Esophagus muscularis mucosa (tissue), 4 donors: ENCODE data around the gene OGFR. TPM values are rescaled to one million over a fixed set of nuclear protein-coding genes. Genes with fewer than 3 reads are reported as not detected.

Experiments used
- DNase-seq: peaks from one replicate; pipeline ENCODE4 v3.0.0-alpha.2; 2017; ENCODE audit errors: extremely low spot score
- H3K27ac ChIP-seq, 4 donors: fragments of 200-600 bp; sonication (generic); replicated peaks in 1 of 4; 1 replicate in 3 of 4; 2 replicates in 1 of 4; pipeline ENCODE4 v1.5.1; 2016 to 2019; ENCODE audit warnings: mild to moderate bottlenecking in 1 of 4
- H3K27me3 ChIP-seq, 4 donors: fragments of 200-600 bp; sonication (generic); one replicate each; pipeline versions ENCODE4 v1.5.1 to v1.6.0; 2016 to 2019
- H3K36me3 ChIP-seq, 4 donors: fragments of 200-600 bp; sonication (generic); one replicate each; pipeline ENCODE4 v1.5.1; 2016 to 2019
- H3K4me1 ChIP-seq, 4 donors: fragments of 200-600 bp; sonication (generic); one replicate each; pipeline ENCODE4 v1.5.1; 2016 to 2019
- H3K4me3 ChIP-seq, 4 donors: fragments of 200-600 bp; sonication (generic); 1 replicate in 2 of 4; 2 replicates in 2 of 4; pipeline ENCODE4 v1.5.1; 2016 to 2019; ENCODE audit warnings: mild to moderate bottlenecking in 4 of 4, moderate library complexity in 1 of 4
- H3K9me3 ChIP-seq, 4 donors: fragments of 200-600 bp; sonication (generic); 1 replicate in 3 of 4; 2 replicates in 1 of 4; pipeline ENCODE4 v1.5.1; 2016 to 2019
- CTCF ChIP-seq, 3 experiments: fragments of 200-600 bp in 2 of 3; fragments of 450-650 bp in 1 of 3; sonication (generic) in 2 of 3; IDR thresholded peaks; one replicate each; pipeline ENCODE4 v1.5.1; 2017 to 2019; ENCODE audit warnings: antibody characterized with exemption in 3 of 3, mild to moderate bottlenecking in 2 of 3, moderate library complexity in 1 of 3
- EP300 ChIP-seq: sonication (generic); formaldehyde crosslinking; IDR thresholded peaks from one replicate; pipeline ENCODE4 v1.6.1; 2017; ENCODE audit warnings: antibody characterized with exemption
- POLR2A ChIP-seq: fragments of 450-650 bp; IDR thresholded peaks from one replicate; pipeline ENCODE4 v1.6.1; 2017; ENCODE audit warnings: antibody characterized with exemption, moderate library complexity, mild to moderate bottlenecking, low read depth
- POLR2AphosphoS5 ChIP-seq, 2 donors: sonication (generic); formaldehyde crosslinking; IDR thresholded peaks; one replicate each; pipeline ENCODE4 v1.6.1; 2017; ENCODE audit warnings: antibody characterized with exemption in 2 of 2
- WGBS: methylation state at CpG from one replicate; pipeline ENCODE4 v1.1.5; 2018; 5-methylcytosine and 5-hydroxymethylcytosine counted together
- intact Hi-C: fragments of 100-400 bp; cut with DNase I; formaldehyde crosslinking; loops from one replicate; pipeline ENCODE4 v1.15.1; 2023
- total RNA-seq, 4 donors: library from RNA; depleted of rRNA; stranded (reverse); fragments of >200 nt; gene quantifications; one replicate each; pipeline versions ENCODE4 v1.1.0 to v1.2.1, GENCODE V29; 2016

Gene OGFR
- total RNA-seq, 4 donors from 2014 or later, result 46.1 to 84.5 (median 62.7) TPM

- TF ChIP-seq POLR2AphosphoS5 (IDR thresholded peaks at IDR 0.05), result no peak
- no peak for TF ChIP-seq EP300
- TF ChIP-seq CTCF (IDR thresholded peaks at IDR 0.05), result no peak
- no peak for TF ChIP-seq POLR2A
- 88% methylated on average over 21 of the region's 22 CpGs for WGBS
- intact Hi-C loops, result no loop called here
Observed at GRCh38 chr20:62762376-62762775, 42.3 kb upstream of the OGFR start.

GRCh38 chr20:62762801-62763368 lies 41.8 kb upstream of the OGFR start:
- DNase-seq, result no peak
- no peak for TF ChIP-seq POLR2AphosphoS5 (IDR thresholded peaks at IDR 0.05)
- TF ChIP-seq POLR2A, result no peak
- TF ChIP-seq CTCF (IDR thresholded peaks at IDR 0.05), result no peak
- no peak for TF ChIP-seq EP300
- H3K36me3 ChIP-seq, result no peaks in the 10 kb centered on the region
- no peak overlapping the region for H3K4me3 ChIP-seq
- peaks cover 0 to 55% (median 0%) of the 10 kb centered on the region in 4 donors for H3K27me3 ChIP-seq
- WGBS, result 92% methylated on average over 10 of the region's 16 CpGs
- H3K9me3 ChIP-seq, result no peaks in the 10 kb centered on the region
- intact Hi-C loops, result no loop called here
- no peak overlapping the region for H3K27ac ChIP-seq
- peaks cover 0 to 18% (median 16%) of the 10 kb centered on the region in 4 donors for H3K4me1 ChIP-seq

More at GRCh38 chr20:62762376-62762775, 42.3 kb upstream of the OGFR start:
- Histone ChIP-seq H3K4me1 (peaks cover 0 to 18% (median 16%) of the 10 kb centered on the region in 4 donors), H3K36me3 (no peaks in the 10 kb centered on the region), H3K27ac (no peak overlapping the region), H3K9me3 (peaks cover 0 to 5% (median 0%) of the 10 kb centered on the region in 4 donors), H3K27me3 (peaks cover 0 to 55% (median 0%) of the 10 kb centered on the region in 4 donors), H3K4me3 (no peak overlapping the region)
- DNase-seq, result no peak

- TF ChIP-seq POLR2A (no peak), CTCF (IDR thresholded peaks at IDR 0.05) (no peak)
- Histone ChIP-seq H3K4me3 (no peak overlapping the region), H3K4me1 (peaks cover under 1 to 21% (median 20%) of the 10 kb centered on the region in 4 donors), H3K27me3 (peaks cover 0 to 55% (median 0%) of the 10 kb centered on the region in 4 donors), H3K9me3 (no peaks in the 10 kb centered on the region), H3K36me3 (no peaks in the 10 kb centered on the region), H3K27ac (no peak overlapping the region)
- intact Hi-C loops, result no loop called here
- no peak for DNase-seq
- WGBS, result 100% methylated on average over 4 of the region's 4 CpGs
Observed at GRCh38 chr20:62763404-62763803, 41.2 kb upstream of the OGFR start.

GRCh38 chr20:62764156-62764935 lies 40.3 kb upstream of the OGFR start:
- H3K36me3 ChIP-seq, result no peaks in the 10 kb centered on the region
- H3K27me3 ChIP-seq, result peaks cover 0 to 53% (median 0%) of the 10 kb centered on the region in 4 donors
- TF ChIP-seq POLR2A (no peak), EP300 (no peak), POLR2AphosphoS5 (IDR thresholded peaks at IDR 0.05) (no peak), CTCF (IDR thresholded peaks at IDR 0.05) (no peak)
- H3K4me3 ChIP-seq, result no peak overlapping the region
- H3K27ac ChIP-seq, result no peak overlapping the region
- peaks cover 2 to 31% (median 28%) of the 10 kb centered on the region in 4 donors for H3K4me1 ChIP-seq
- 89% methylated on average over 23 of the region's 26 CpGs for WGBS
- H3K9me3 ChIP-seq, result no peaks in the 10 kb centered on the region
- DNase-seq, result no peak
- intact Hi-C loops, result no loop called here
